NCI-H345 treated with DMSO at 0.1 percent for 48 hours (cell line): ENCODE data around the gene CHKA.
A peak's percentile ranks its signal among the peaks of the same experiment; 100 is the strongest.

Experiments used
- DNase-seq: peaks from one replicate; lab custom pipeline; 2025; ENCODE audit not compliant: unreplicated experiment; lab: John Stamatoyannopoulos, UW

The CHKA gene

GRCh38 chr11:68048681-68049508 lies 72.3 kb downstream of the CHKA start:
- DNase-seq: no peak

- no peak for DNase-seq
These were observed 73.5 kb downstream of the CHKA start for GRCh38 chr11:68047437-68048290.

- DNase-seq: no peak
These were observed 76.3 kb downstream of the CHKA start for GRCh38 chr11:68044898-68045351.

- peak; percentile 56 for DNase-seq
These were observed 76.9 kb downstream of the CHKA start for GRCh38 chr11:68044145-68044813.

GRCh38 chr11:68043349-68044144 lies 77.6 kb downstream of the CHKA start:
- DNase-seq: peak; percentile 31

DNA sequence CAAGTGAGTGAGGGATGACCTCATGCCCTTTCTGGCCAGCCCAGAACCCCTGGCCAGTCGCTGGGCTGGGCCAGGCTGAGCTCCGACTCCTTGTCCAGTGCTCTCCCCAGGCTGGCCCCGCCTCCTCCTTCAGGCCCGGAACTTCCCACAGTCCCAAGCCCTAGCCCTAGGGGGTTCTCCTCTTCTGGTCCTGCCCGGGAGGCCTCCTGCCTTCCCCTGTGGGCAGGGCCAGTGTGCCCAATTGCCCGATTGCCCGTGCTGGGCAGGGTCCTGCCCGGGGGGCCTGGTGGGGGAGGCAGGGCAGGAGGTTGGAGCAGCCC lies 78.2 kb downstream of the CHKA start:
- no peak for DNase-seq

DNA sequence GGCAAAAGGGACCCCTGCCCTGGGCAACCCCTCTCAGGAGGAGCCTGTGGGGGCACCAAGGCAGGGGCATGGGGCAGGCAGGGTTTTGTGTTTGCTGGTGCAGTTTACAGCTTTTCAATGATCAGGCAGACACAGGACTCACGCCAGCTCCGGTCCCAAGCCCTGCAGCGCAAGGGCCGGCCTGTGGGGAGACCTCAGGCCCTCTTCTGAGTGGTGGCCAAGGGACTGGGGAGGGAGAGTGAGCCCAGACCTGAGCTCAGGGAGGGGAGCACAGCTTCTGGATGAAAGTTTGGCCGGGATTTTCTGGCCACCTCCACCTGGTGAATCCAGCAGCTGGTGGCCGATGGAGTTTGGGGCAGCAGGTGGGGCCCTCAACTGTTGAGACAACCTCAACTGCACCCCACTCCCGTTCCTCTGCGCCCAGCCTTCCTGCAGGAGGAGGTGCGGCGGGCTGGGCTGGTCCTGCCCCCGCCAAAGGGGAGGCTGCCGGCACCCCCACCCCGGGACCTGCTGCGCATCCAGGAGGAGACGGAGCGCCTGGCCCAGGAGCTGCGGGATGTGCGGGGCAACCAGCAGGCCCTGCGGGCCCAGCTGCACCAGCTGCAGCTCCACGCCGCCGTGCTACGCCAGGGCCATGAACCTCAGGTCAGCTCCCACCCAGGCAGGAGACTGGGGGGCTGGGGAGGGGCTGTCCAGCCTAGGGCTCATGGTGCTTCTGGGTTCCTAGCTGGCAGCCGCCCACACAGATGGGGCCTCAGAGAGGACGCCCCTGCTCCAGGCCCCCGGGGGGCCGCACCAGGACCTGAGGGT lies 78.8 kb downstream of the CHKA start:
- DNase-seq: no peak

DNA sequence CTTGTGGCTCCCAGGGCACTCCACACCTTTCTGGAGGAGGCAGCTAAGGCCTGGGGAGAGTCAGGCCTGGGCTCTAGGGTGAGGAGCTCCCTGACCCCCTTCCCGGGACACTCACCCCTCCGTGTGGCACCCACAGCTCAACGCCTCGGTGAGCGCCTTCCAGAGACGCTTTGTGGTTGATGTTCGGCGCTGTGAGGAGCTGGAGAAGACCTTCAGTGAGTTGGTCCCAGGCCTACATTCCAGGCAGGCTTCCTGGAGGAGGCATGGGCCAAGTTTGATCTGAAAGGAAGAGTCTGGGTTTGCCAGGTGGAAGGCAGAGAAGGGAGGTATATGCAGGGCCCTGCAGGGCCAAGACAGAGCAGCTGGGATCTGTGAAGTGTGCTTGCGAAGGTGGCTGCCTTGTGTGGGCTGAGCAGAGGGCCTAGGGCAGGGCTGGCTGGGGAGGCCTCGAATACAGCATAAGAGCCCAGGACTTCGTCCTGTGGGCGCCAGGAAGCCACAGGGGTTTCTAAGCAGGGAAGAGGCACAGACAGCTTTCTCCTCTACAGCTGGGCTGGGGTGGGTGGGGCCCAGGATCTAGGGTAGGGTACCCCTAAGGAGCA lies 79.5 kb downstream of the CHKA start:
- DNase-seq: no peak

DNA sequence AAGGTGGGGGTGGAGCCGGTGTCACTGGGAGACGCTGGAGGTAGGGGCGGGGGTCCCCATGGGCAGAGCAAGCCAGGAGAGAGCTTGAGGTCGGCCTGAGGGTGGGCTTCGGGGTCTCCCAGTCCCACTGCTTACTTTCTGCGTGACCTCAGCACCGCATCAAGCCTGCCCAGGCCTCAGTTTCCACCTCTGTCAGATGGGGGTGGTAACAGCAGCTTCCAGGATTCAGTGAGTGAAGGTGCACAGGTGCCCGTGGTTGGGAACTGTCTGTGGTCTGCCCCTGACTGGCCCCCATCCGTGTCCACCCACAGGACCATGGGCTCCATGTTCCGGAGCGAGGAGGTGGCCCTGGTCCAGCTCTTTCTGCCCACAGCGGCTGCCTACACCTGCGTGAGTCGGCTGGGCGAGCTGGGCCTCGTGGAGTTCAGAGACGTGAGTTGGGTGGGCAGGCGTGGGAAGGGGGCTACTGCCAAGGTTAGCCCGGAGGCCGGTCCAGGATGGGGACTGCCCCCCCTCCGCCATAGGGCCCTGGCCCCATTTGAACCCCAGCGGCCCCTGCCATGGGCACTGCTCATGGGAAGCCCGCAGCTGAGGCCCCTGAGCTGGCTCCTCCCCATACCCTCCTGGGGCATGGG lies 80.1 kb downstream of the CHKA start:
- no peak for DNase-seq

GRCh38 chr11:68040101-68040956 lies 80.9 kb downstream of the CHKA start:
- no peak for DNase-seq

DNA sequence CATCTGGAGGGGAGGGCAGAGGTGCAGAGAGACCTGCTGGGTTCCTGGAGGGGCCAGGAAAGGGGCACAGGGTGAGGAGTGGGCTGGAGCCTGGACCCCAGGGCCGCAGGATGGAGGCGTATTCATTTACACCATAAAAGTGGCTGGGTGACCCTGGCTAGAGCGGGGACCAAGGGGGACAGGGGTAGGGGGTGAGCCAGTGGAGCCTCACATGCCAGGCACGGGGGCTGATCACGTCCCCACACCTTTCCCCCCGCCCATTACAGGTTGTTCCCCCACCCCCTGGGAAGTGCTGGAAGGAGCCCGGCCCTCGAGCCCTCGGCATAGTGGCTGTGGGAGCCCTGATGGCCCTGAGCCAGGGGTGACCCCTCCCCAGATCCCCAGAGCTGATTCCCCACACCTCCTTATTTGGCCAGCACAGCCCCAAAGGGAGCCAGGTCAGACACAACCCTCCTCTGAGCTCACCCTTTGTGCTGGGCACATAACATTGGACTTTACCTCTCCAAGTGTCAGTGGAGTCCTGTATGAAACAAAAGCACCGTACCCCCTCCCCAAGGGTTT lies 81.6 kb downstream of the CHKA start:
- no peak for DNase-seq

GRCh38 chr11:68038718-68039525 lies 82.3 kb downstream of the CHKA start, which contains the start of gene TCIRG1:
TSS of gene TCIRG1 (plus strand) at chr11:68039025. CDS start at chr11:68041272, 2,247 bp downstream.
- DNase-seq: no peak

GRCh38 chr11:68038226-68038717 lies 82.9 kb downstream of the CHKA start:
- no peak for DNase-seq

- DNase-seq: no peak
These were observed 83.6 kb downstream of the CHKA start for GRCh38 chr11:68037411-68038225.

GRCh38 chr11:68036717-68037239 lies 84.4 kb downstream of the CHKA start:
- DNase-seq: no peak
